H1 (cell line): ENCODE results near the gene EPHB1. TPM values are rescaled to one million over a fixed set of nuclear protein-coding genes. Genes with fewer than 3 reads are reported as not detected.

ENCODE experiments used
- CTCF ChIA-PET: fragments of 300-600 bp; sonication (Branson Sonifier 250); formaldehyde crosslinking; loops from one replicate; lab custom pipeline; 2021; ENCODE audit not compliant: partially characterized antibody; lab: Charles Lee
- POLR2A ChIA-PET: fragments of 300-600 bp; sonication (Branson Sonifier 250); formaldehyde crosslinking; loops from one replicate; lab custom pipeline; 2021; ENCODE audit warnings: inconsistent platforms; ENCODE audit not compliant: partially characterized antibody; lab: Charles Lee
- DNase-seq, 2 experiments: peaks; one replicate each; pipeline versions ENCODE4 v3.0.0 to v3.0.0-alpha.2; 2010 to 2022; ENCODE audit warnings: low spot score in 2 of 2, low read depth in 1 of 2, mixed read lengths in 1 of 2
- FAIRE-seq: peaks from 2 replicates; lab custom pipeline; 2011; peaks lifted over from hg19 to GRCh38; lab: Jason Lieb, UNC
- H2AFZ ChIP-seq: 2 replicates; pipeline ENCODE4 v1.8.1; 2012; ENCODE audit warnings: low read length, inconsistent platforms
- H2AK5ac ChIP-seq: 2 replicates; pipeline ENCODE4 v1.6.1; 2013; ENCODE audit warnings: low read depth, low read length
- H2BK120ac ChIP-seq: replicated peaks from 2 replicates; pipeline ENCODE3; 2013; ENCODE audit warnings: low read depth, low read length, inconsistent platforms
- H2BK12ac ChIP-seq: 2 replicates; pipeline ENCODE4 v1.6.1; 2013; ENCODE audit warnings: low read depth, low read length
- H2BK15ac ChIP-seq: 2 replicates; pipeline ENCODE4 v1.6.1; 2013; ENCODE audit warnings: low read length
- H2BK20ac ChIP-seq: 2 replicates; pipeline ENCODE4 v1.6.1; 2013; ENCODE audit warnings: low read length
- H2BK5ac ChIP-seq: 2 replicates; pipeline ENCODE4 v1.6.1; 2013; ENCODE audit warnings: low read depth, low read length
- H3K14ac ChIP-seq: 2 replicates; pipeline ENCODE4 v1.6.1; 2013; ENCODE audit warnings: inconsistent platforms; ENCODE audit not compliant: insufficient read length
- H3K18ac ChIP-seq: 2 replicates; pipeline ENCODE4 v1.6.1; 2013; ENCODE audit warnings: low read length; ENCODE audit errors: extremely low read depth
- H3K23ac ChIP-seq: 2 replicates; pipeline ENCODE4 v1.6.1; 2013; ENCODE audit warnings: inconsistent platforms; ENCODE audit not compliant: insufficient read length
- H3K23me2 ChIP-seq: 2 replicates; pipeline ENCODE4 v1.6.1; 2013; ENCODE audit warnings: low read depth, low read length
- H3K27ac ChIP-seq: 2 replicates; pipeline ENCODE4 v1.6.1; 2011; ENCODE audit warnings: low read depth, low read length, inconsistent platforms
- H3K27me3 ChIP-seq, 4 experiments: replicated peaks in 1 of 4; 1 replicate in 1 of 4; 2 replicates in 3 of 4; pipeline versions ENCODE4 v1.6.1 to v1.8.1; 2011 to 2013; ENCODE audit warnings: low read length in 3 of 4, mild to moderate bottlenecking in 3 of 4, inconsistent platforms in 2 of 4, mixed read lengths in 2 of 4, moderate library complexity in 1 of 4; ENCODE audit not compliant: control insufficient read depth in 3 of 4, insufficient read depth in 3 of 4; ENCODE audit errors: extremely low read depth in 1 of 4
- H3K36me3 ChIP-seq, 4 experiments: 2 replicates each; pipeline versions ENCODE4 v1.6.1 to v1.8.1; 2011 to 2013; ENCODE audit warnings: mild to moderate bottlenecking in 4 of 4, low read length in 3 of 4, moderate library complexity in 2 of 4, control low read depth in 1 of 4, inconsistent platforms in 1 of 4; ENCODE audit not compliant: insufficient read depth in 4 of 4, control insufficient read depth in 2 of 4
- H3K4ac ChIP-seq: replicated peaks from 2 replicates; pipeline ENCODE3; 2013; ENCODE audit warnings: low read length, low read depth, mixed read lengths, inconsistent platforms; ENCODE audit not compliant: insufficient read length
- H3K4me1 ChIP-seq, 4 experiments: replicated peaks in 1 of 4; 1 replicate in 1 of 4; 2 replicates in 3 of 4; pipeline versions ENCODE4 v1.6.1 to v1.8.1; 2011 to 2013; ENCODE audit warnings: low read length in 3 of 4, inconsistent platforms in 2 of 4, mixed read lengths in 1 of 4; ENCODE audit not compliant: insufficient read depth in 4 of 4, control insufficient read depth in 3 of 4
- H3K4me2 ChIP-seq, 2 experiments: 2 replicates each; pipeline versions ENCODE4 v1.6.1 to v1.8.1; 2011 to 2013; ENCODE audit warnings: low read depth in 2 of 2, low read length in 2 of 2, control low read depth in 1 of 2, inconsistent platforms in 1 of 2, mild to moderate bottlenecking in 1 of 2; ENCODE audit not compliant: insufficient read depth in 1 of 2
- H3K4me3 ChIP-seq, 4 experiments: fragments of 200-600, 300-600 bp in 1 of 4; sonication (generic), shearing (Covaris generic), sonication (Bioruptor Twin) in 1 of 4; 2 replicates each; pipeline versions ENCODE4 v1.5.1 to v1.8.1; 2011 to 2016; ENCODE audit warnings: low read length in 4 of 4, low read depth in 3 of 4, control low read depth in 2 of 4, inconsistent platforms in 2 of 4, mild to moderate bottlenecking in 2 of 4, mixed read lengths in 1 of 4, moderate library complexity in 1 of 4; ENCODE audit not compliant: insufficient read depth in 2 of 4; ENCODE audit errors: extremely low read depth in 1 of 4
- H3K56ac ChIP-seq: replicated peaks from 2 replicates; pipeline ENCODE3; 2013; ENCODE audit warnings: low read depth, mild to moderate bottlenecking, mixed read lengths, low read length, inconsistent platforms; ENCODE audit not compliant: insufficient read length
- H3K79me1 ChIP-seq: 2 replicates; pipeline ENCODE4 v1.6.1; 2013; ENCODE audit warnings: low read depth, low read length, control low read depth
- H3K79me2 ChIP-seq, 2 experiments: 2 replicates each; pipeline versions ENCODE4 v1.6.1 to v1.8.1; 2012 to 2013; ENCODE audit warnings: low read length in 2 of 2, mild to moderate bottlenecking in 2 of 2, inconsistent platforms in 1 of 2; ENCODE audit not compliant: insufficient read depth in 2 of 2, control insufficient read depth in 1 of 2
- H3K9ac ChIP-seq, 4 experiments: replicated peaks in 1 of 4; 1 replicate in 1 of 4; 2 replicates in 3 of 4; pipeline versions ENCODE4 v1.6.1 to v1.8.1; 2011 to 2013; ENCODE audit warnings: low read depth in 3 of 4, low read length in 3 of 4, control low read depth in 2 of 4, mild to moderate bottlenecking in 2 of 4, moderate library complexity in 2 of 4, inconsistent platforms in 1 of 4; ENCODE audit errors: extremely low read depth in 1 of 4
- H3K9me3 ChIP-seq, 2 experiments: 2 replicates each; pipeline versions ENCODE4 v1.6.1 to v1.8.1; 2012 to 2013; ENCODE audit warnings: mild to moderate bottlenecking in 2 of 2, moderate library complexity in 2 of 2, control low read depth in 1 of 2, inconsistent platforms in 1 of 2, low read depth in 1 of 2, low read length in 1 of 2, mixed read lengths in 1 of 2; ENCODE audit not compliant: insufficient read depth in 2 of 2
- H4K20me1 ChIP-seq, 2 experiments: replicated peaks in 1 of 2; 2 replicates each; pipeline versions ENCODE3 to v1.8.1; 2011 to 2013; ENCODE audit warnings: inconsistent platforms in 2 of 2, low read length in 2 of 2, mild to moderate bottlenecking in 1 of 2; ENCODE audit not compliant: insufficient read depth in 2 of 2, control insufficient read depth in 1 of 2
- H4K5ac ChIP-seq: 2 replicates; pipeline ENCODE4 v1.6.1; 2013; ENCODE audit warnings: low read length, low read depth, mixed read lengths, inconsistent platforms; ENCODE audit not compliant: insufficient read length
- H4K8ac ChIP-seq: 2 replicates; pipeline ENCODE4 v1.8.0; 2013; ENCODE audit warnings: mild to moderate bottlenecking, moderate library complexity, low read length, inconsistent platforms; ENCODE audit not compliant: insufficient read depth; ENCODE audit errors: extremely low read depth
- H4K91ac ChIP-seq: replicated peaks from 2 replicates; pipeline ENCODE3; 2013; ENCODE audit warnings: low read length, mixed read lengths, inconsistent platforms; ENCODE audit not compliant: insufficient read length
- BCL11A ChIP-seq, 2 experiments: IDR thresholded peaks; one replicate each; pipeline ENCODE4 v1.6.1; 2011; ENCODE audit warnings: low read depth in 2 of 2, low read length in 2 of 2, mild to moderate bottlenecking in 2 of 2
- BRCA1 ChIP-seq: IDR thresholded peaks from 2 replicates; pipeline ENCODE4 v1.6.1; 2012; ENCODE audit warnings: low read depth, low read length, improper control_type of control experiment
- GABPA ChIP-seq: IDR thresholded peaks from 2 replicates; pipeline ENCODE4 v1.6.1; 2011; ENCODE audit warnings: mild to moderate bottlenecking, low read length, moderate library complexity, borderline replicate concordance; ENCODE audit not compliant: insufficient read depth
- GTF2F1 ChIP-seq: IDR thresholded peaks from 2 replicates; pipeline ENCODE4 v1.6.1; 2012; ENCODE audit warnings: low read depth, low read length, improper control_type of control experiment, borderline replicate concordance
- KDM1A ChIP-seq: fragments of 200-600, 300-600 bp; sonication (generic); IDR thresholded peaks from 2 replicates; pipeline ENCODE4 v1.7.1; 2016; ENCODE audit warnings: mild to moderate bottlenecking, low read length, borderline replicate concordance
- TAF1 ChIP-seq: IDR thresholded peaks from 2 replicates; pipeline ENCODE4 v1.6.1; 2011; ENCODE audit warnings: mild to moderate bottlenecking, low read depth, low read length
- YY1 ChIP-seq: IDR thresholded peaks from 2 replicates; pipeline ENCODE4 v1.6.1; 2011; ENCODE audit warnings: low read depth, mild to moderate bottlenecking, low read length
- WGBS, 2 experiments: shearing (Covaris generic) in 1 of 2; methylation state at CpG; one replicate each; pipeline versions ENCODE4 v1.1.6 to v1.1.7; 2013 to 2015; ENCODE audit warnings: low lambda C conversion rate in 2 of 2, mixed read lengths in 2 of 2, inconsistent platforms in 1 of 2, low coverage in 1 of 2, missing lambda C conversion rate in 1 of 2; ENCODE audit not compliant: insufficient replicate concordance in 2 of 2, insufficient coverage in 1 of 2, insufficient read length in 1 of 2; ENCODE audit errors: extremely low coverage in 1 of 2, missing lambda C conversion rate in 1 of 2; 5-methylcytosine and 5-hydroxymethylcytosine counted together
- polyA plus RNA-seq, 7 experiments: library from polyadenylated mRNA; depleted of rRNA in 3 of 7; stranded (reverse) in 5 of 7; unstranded in 2 of 7; fragments of >200 nt in 5 of 7; fragments of 200-250 nt in 2 of 7; gene quantifications; 1 replicate in 5 of 7; 2 replicates in 1 of 7; 4 replicates in 1 of 7; pipeline versions ENCODE4 v1.2.1 to v1.2.3, GENCODE V29; 2011 to 2013; ENCODE audit warnings: missing spikeins in 2 of 7, mixed read lengths in 2 of 7
- total RNA-seq: library from RNA; stranded (reverse); fragmentation: NEBNext Ultra II Directional; extraction: Animal tissue kit (Norgen Biotek cat#: 25700); gene quantifications from 2 replicates; pipeline ENCODE4 v1.2.1, GENCODE V29; 2021
- TF ChIP-seq, protein P1 (sequence below): IDR thresholded peaks from 2 replicates; pipeline ENCODE4 v1.6.1; 2012; ENCODE audit warnings: inconsistent platforms

Gene EPHB1
- total and polyA plus RNA-seq, 2 of the 8 experiments (the other 6 are each of a cell fraction or from before 2014, with no cell fraction given), result 3.5 to 5.9 TPM

DNA sequence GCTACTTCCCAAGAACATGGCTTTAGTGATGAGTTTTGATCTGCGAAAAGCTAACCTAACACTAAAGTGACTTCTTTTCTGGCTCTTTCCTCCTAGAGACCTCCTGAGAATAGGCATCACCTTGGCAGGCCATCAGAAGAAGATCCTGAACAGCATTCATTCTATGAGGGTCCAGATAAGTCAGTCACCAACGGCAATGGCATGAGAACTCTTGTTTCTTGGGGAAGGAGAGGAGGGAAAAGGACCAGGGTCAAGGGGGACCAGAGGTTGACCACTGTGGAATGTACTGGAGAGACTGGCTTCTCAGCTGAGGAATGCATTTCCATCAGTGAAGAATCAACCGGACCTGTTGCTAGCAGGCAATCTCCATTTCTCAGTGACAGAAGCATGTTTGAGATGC is 463.9 kb downstream of the EPHB1 start:
- Histone ChIP-seq H3K36me3 (no peaks in the 10 kb centered on the region), H3K14ac (no peak overlapping the region), H3K4me1 (peaks cover 0 to 15% (median 3%) of the 10 kb centered on the region in 4 experiments; a peak in 4 of 7 replicates), H2BK20ac (no peak overlapping the region; the same call in none of the 2 replicates), H3K79me1 (no peaks in the 10 kb centered on the region), H3K23ac (no peak overlapping the region), H3K18ac (no peak overlapping the region), H4K91ac (no peak overlapping the region), H3K9me3 (no peaks in the 10 kb centered on the region), H3K27me3 (no peaks in the 10 kb centered on the region), H3K23me2 (no peaks in the 10 kb centered on the region), H2AFZ (no peak overlapping the region), H2BK5ac (no peak overlapping the region), H2BK12ac (peak overlapping the region; percentile 3), H3K4ac (no peak overlapping the region), H2AK5ac (no peak overlapping the region; the same call in 1 of the 2 replicates), H3K4me3 (no peak overlapping the region), H3K79me2 (no peaks in the 10 kb centered on the region), H2BK120ac (no peak overlapping the region), H2BK15ac (no peak overlapping the region), H3K56ac (no peak overlapping the region), H3K9ac (no peak overlapping the region), H4K8ac (no peak overlapping the region), H4K5ac (no peak overlapping the region), H3K27ac (no peak overlapping the region), H3K4me2 (0 out of 4 replicates have a peak overlapping the region, but pooled peaks of 1 of the 2 experiments have one; percentile 17), H4K20me1 (no peaks in the 10 kb centered on the region)
- ChIA-PET POLR2A (interaction anchor here (1.3 kb wide), 1 partner anchor 28 kb away, joined by 3 read pairs; no protein-coding TSS in a partner anchor), CTCF (no interaction called here)
- 80% methylated on average over 3 of the region's 3 CpGs; no CpG with 5 or more reads in 1 of the 2 experiments for WGBS, 2 experiments
- TF ChIP-seq GABPA, result no peak
- TF ChIP-seq, protein P1, sequence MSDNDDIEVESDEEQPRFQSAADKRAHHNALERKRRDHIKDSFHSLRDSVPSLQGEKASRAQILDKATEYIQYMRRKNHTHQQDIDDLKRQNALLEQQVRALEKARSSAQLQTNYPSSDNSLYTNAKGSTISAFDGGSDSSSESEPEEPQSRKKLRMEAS, result no peak
- no peak for TF ChIP-seq BRCA1
- TF ChIP-seq TAF1, result no peak
- no peak for TF ChIP-seq YY1
- TF ChIP-seq KDM1A, result no peak
- no peak for TF ChIP-seq GTF2F1
- TF ChIP-seq BCL11A (IDR thresholded peaks at IDR 0.05; ENCODE audit: low read depth in 2 of 2, low read length in 2 of 2), result no peak
- DNase-seq (no peak), FAIRE-seq (no peak)
